Coronary artery (tissue), 2 donors: ENCODE measurements around the gene SIRT1.

ENCODE experiments used
- DNase-seq: peaks from one replicate; pipeline ENCODE4 v3.0.0-alpha.2; 2017; ENCODE audit warnings: low spot score
- H3K27ac ChIP-seq, 2 donors: fragments of 200-600 bp; sonication (generic); one replicate each; pipeline ENCODE4 v1.5.1; 2016 to 2019
- H3K4me3 ChIP-seq: fragments of 200-600 bp; sonication (generic); 2 replicates; pipeline ENCODE4 v1.5.1; 2016; ENCODE audit warnings: mild to moderate bottlenecking, moderate library complexity
- CTCF ChIP-seq: fragments of 200-600 bp; sonication (generic); IDR thresholded peaks from one replicate; pipeline ENCODE4 v1.5.1; 2019; ENCODE audit warnings: antibody characterized with exemption

Gene SIRT1

GRCh38 chr10:67878133-67878532, 6.3 kb upstream of the SIRT1 start:
- no peak overlapping the region for H3K4me3 ChIP-seq
- no peak for TF ChIP-seq CTCF
- H3K27ac ChIP-seq: no peak overlapping the region

GRCh38 chr10:67883710-67884312, 645 bp upstream of the SIRT1 start:
- no peak for DNase-seq
- H3K4me3 ChIP-seq: peak overlapping the region; percentile 96
- no peak for TF ChIP-seq CTCF
- peak overlapping the region; percentile 87 to 99 for H3K27ac ChIP-seq

More at GRCh38 chr10:67878133-67878532, 6.3 kb upstream of the SIRT1 start:
- DNase-seq: no peak

- Histone ChIP-seq H3K4me3 (peak overlapping the region; percentile 96), H3K27ac (peak overlapping the region; percentile 87 to 99)
- TF ChIP-seq CTCF: no peak
- peak; percentile 90 for DNase-seq
These were observed 600 bp downstream of the SIRT1 start for GRCh38 chr10:67884842-67885670.

GRCh38 chr10:67893637-67894036, 9.2 kb downstream of the SIRT1 start:
- no peak overlapping the region for H3K4me3 ChIP-seq
- DNase-seq: no peak
- H3K27ac ChIP-seq: no peak overlapping the region
- no peak for TF ChIP-seq CTCF

- Histone ChIP-seq H3K27ac (no peak overlapping the region), H3K4me3 (no peak overlapping the region)
- no peak for DNase-seq
- no peak for TF ChIP-seq CTCF
These were observed 19.1 kb downstream of the SIRT1 start for GRCh38 chr10:67903581-67903980.

- no peak for DNase-seq
- TF ChIP-seq CTCF: no peak
- no peak overlapping the region for H3K4me3 ChIP-seq
- H3K27ac ChIP-seq: no peak overlapping the region
These were observed 28.0 kb downstream of the SIRT1 start for GRCh38 chr10:67912331-67912946.
